ENCODE measurements around the gene ASB1.

The ASB1 gene

GRCh38 chr2:238450440-238450861, 23.7 kb downstream of the ASB1 start:
- H3K4me3 Mint-ChIP-seq = no peak overlapping the region
- H3K27ac Mint-ChIP-seq = no peak overlapping the region
- no peak for DNase-seq (ENCODE audit: low spot score)
- no peaks in the 10 kb centered on the region for H3K27me3 Mint-ChIP-seq (ENCODE audit: low read depth)
- H3K9me3 Mint-ChIP-seq = peaks cover 10% of the 10 kb centered on the region
- H3K4me1 Mint-ChIP-seq (ENCODE audit: low read depth) = no peaks in the 10 kb centered on the region
- peaks cover 60% of the 10 kb centered on the region for H3K36me3 Mint-ChIP-seq (ENCODE audit: low read depth)

DNA sequence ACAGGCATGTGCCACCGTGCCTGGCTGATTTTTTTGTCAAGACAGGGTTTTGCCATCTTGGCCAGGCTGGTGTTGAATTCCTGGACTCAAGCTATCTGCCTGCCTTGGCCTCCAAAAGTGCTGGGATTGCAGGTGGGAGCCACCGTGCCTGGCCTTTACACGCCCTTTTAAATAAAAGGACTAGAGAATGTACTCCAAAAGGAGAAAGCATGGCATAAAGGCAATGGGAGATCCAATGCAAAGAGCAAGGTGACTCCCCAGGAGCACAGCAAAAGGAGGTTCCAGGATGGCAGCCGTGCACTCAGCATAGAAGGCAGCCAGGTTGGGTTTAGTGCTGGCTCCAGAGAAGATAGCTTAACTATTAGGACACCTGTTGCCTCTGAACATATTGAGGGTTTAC, 27.1 kb downstream of the ASB1 start:
- no peak for DNase-seq (ENCODE audit: low spot score)
- peaks cover 31% of the 10 kb centered on the region for H3K36me3 Mint-ChIP-seq (ENCODE audit: low read depth)

DNA sequence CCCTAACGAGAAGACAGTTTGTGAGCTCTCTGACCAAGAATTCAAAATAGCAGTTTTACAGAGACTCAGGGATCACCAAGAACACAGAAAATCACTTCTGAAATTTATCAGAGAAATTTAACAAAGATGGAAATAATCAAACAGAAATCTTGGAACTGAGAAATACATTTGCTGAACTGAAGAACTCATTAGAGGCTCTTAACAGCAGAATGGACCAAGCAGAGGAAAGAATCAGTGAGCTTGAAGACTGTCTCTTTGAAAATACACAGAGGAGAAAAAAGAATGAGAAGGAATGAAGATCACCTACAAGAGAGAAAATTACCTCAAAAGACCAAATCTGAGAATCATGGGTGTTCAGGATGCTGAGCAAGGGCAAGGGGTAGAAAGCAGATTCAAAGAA, 29.7 kb downstream of the ASB1 start:
- H3K27ac Mint-ChIP-seq = no peak overlapping the region
- H3K9me3 Mint-ChIP-seq = peaks cover 16% of the 10 kb centered on the region
- peaks cover 7% of the 10 kb centered on the region for H3K27me3 Mint-ChIP-seq (ENCODE audit: low read depth)
- no peak for DNase-seq (ENCODE audit: low spot score)
- H3K4me3 Mint-ChIP-seq = no peak overlapping the region
- no peaks in the 10 kb centered on the region for H3K4me1 Mint-ChIP-seq (ENCODE audit: low read depth)
- H3K36me3 Mint-ChIP-seq (ENCODE audit: low read depth) = peaks cover 16% of the 10 kb centered on the region

More for the DNA sequence above, 27.1 kb downstream of the ASB1 start:
- Mint-ChIP-seq H3K9me3 (peaks cover 16% of the 10 kb centered on the region), H3K27ac (no peak overlapping the region), H3K27me3 (ENCODE audit: low read depth) (peaks cover 7% of the 10 kb centered on the region), H3K4me3 (no peak overlapping the region), H3K4me1 (ENCODE audit: low read depth) (no peaks in the 10 kb centered on the region)

- Mint-ChIP-seq H3K27ac (no peak overlapping the region), H3K4me3 (no peak overlapping the region), H3K36me3 (ENCODE audit: low read depth) (peaks cover 8% of the 10 kb centered on the region), H3K9me3 (peaks cover 16% of the 10 kb centered on the region), H3K4me1 (ENCODE audit: low read depth) (no peaks in the 10 kb centered on the region), H3K27me3 (ENCODE audit: low read depth) (peaks cover 7% of the 10 kb centered on the region)
- DNase-seq (ENCODE audit: low spot score) = no peak
These were observed 30.5 kb downstream of the ASB1 start for GRCh38 chr2:238456970-238457926.

GRCh38 chr2:238457927-238458324, 31.2 kb downstream of the ASB1 start:
- Mint-ChIP-seq H3K4me1 (ENCODE audit: low read depth) (peaks cover 3% of the 10 kb centered on the region), H3K27ac (no peak overlapping the region), H3K4me3 (no peak overlapping the region), H3K27me3 (ENCODE audit: low read depth) (peaks cover 7% of the 10 kb centered on the region), H3K9me3 (peaks cover 16% of the 10 kb centered on the region), H3K36me3 (ENCODE audit: low read depth) (peaks cover 2% of the 10 kb centered on the region)
- no peak for DNase-seq (ENCODE audit: low spot score)

DNA sequence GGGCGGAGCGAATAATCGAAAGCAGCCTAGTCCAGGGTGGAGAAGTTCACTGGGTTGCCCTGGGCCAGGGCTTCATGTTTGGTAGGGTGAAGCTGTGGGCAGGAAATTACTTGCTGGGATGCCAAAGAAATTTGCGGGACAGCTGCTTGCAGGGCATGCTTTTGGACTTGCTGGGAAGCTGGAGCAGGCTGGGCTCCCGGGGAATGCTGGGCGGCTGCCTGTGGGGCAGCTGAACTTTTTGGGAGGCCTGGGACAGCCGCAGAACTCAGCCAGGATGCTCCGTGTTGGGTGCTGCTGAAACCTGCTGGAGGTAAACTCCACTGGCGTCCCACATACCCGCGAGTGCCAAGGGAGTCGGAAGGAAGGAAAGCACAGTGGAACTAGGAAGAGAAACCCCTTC, 31.9 kb downstream of the ASB1 start:
- DNase-seq (ENCODE audit: low spot score) = no peak
- H3K4me3 Mint-ChIP-seq = no peak overlapping the region
- H3K27me3 Mint-ChIP-seq (ENCODE audit: low read depth) = peaks cover 7% of the 10 kb centered on the region
- peaks cover 16% of the 10 kb centered on the region for H3K9me3 Mint-ChIP-seq
- peaks cover 2% of the 10 kb centered on the region for H3K36me3 Mint-ChIP-seq (ENCODE audit: low read depth)
- no peak overlapping the region for H3K27ac Mint-ChIP-seq
- H3K4me1 Mint-ChIP-seq (ENCODE audit: low read depth) = peaks cover 5% of the 10 kb centered on the region

DNA sequence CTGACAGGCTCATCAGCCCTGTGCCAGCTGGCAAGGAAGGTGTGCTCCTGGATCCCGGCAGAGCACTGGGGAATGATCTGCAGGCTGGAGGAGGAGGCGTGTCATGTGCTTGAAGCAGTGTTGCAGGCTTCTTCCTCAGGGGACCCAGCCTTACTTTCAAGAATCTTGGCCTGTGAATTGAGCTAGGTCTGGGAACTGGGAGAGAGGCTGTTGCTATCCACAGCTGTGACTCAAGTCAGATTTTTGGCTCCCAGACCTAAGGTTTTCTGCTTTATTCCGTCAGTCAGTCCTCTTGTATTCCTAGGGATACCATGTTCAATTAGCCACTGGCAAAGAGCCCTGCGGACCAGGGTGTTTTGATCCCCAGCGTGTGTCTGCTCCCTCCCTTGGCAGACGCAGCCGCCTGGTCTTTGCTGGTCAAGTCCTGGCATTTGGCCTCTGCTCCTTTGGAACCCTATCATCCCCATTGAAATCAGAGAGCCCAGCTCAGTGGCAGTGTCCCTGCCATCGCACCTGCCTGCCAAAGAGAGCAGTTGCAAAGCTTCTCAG, 32.4 kb downstream of the ASB1 start:
- no peak for DNase-seq (ENCODE audit: low spot score)
- H3K4me3 Mint-ChIP-seq = no peak overlapping the region

DNA sequence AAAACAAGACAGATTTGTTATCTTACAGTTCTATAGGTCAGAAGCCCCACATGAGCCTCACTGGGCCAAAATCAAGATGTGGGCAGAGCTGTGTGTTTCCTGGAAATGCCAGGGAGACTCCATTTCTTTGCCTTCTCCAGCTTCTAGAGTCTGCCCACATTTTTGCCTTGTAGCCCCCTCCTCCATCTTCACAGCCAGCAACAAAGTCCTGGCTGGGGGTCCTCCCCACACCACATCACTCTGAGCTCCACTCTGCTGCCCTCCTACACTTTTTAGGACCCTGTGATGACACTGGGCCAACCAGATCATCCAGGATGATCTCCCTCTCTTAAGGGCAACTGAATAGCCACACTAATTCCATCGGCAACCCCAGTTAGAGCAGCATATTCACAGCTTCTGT, 34.3 kb downstream of the ASB1 start:
- DNase-seq (ENCODE audit: low spot score) = no peak
- H3K36me3 Mint-ChIP-seq (ENCODE audit: low read depth) = peaks cover 2% of the 10 kb centered on the region
- peaks cover 7% of the 10 kb centered on the region for H3K27me3 Mint-ChIP-seq (ENCODE audit: low read depth)
- peaks cover 6% of the 10 kb centered on the region for H3K9me3 Mint-ChIP-seq
- peaks cover 5% of the 10 kb centered on the region for H3K4me1 Mint-ChIP-seq (ENCODE audit: low read depth)
- no peak overlapping the region for H3K4me3 Mint-ChIP-seq
- H3K27ac Mint-ChIP-seq = no peak overlapping the region

More for the DNA sequence above, 32.4 kb downstream of the ASB1 start:
- H3K4me1 Mint-ChIP-seq (ENCODE audit: low read depth) = peaks cover 5% of the 10 kb centered on the region
- H3K27me3 Mint-ChIP-seq (ENCODE audit: low read depth) = peaks cover 7% of the 10 kb centered on the region
- no peak overlapping the region for H3K27ac Mint-ChIP-seq
- H3K9me3 Mint-ChIP-seq = peaks cover 15% of the 10 kb centered on the region
- peaks cover 2% of the 10 kb centered on the region for H3K36me3 Mint-ChIP-seq (ENCODE audit: low read depth)

DNA sequence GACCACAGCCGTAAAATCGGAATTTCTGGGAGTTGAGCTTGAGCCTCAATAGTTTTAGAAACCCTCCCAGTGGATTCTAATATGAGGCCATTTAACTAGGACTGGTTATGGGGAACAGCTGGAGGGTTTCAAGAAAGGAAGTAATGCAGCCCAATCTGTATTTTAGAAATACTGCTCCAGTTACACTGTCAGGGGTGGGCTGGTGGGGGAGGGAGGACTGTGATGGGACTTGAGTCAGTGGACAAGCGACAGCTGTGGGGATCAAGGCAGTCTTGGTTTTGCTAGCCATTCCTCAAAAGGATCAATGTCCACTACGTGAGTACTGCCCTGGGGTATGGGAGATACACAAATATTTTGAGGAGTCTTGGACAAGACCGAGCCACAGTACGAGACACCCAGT, 34.8 kb downstream of the ASB1 start:
- Mint-ChIP-seq H3K27me3 (ENCODE audit: low read depth) (peaks cover 6% of the 10 kb centered on the region), H3K4me1 (ENCODE audit: low read depth) (peaks cover 5% of the 10 kb centered on the region), H3K36me3 (ENCODE audit: low read depth) (peaks cover under 1% of the 10 kb centered on the region), H3K4me3 (no peak overlapping the region), H3K9me3 (peaks cover 2% of the 10 kb centered on the region), H3K27ac (no peak overlapping the region)
- no peak for DNase-seq (ENCODE audit: low spot score)

DNA sequence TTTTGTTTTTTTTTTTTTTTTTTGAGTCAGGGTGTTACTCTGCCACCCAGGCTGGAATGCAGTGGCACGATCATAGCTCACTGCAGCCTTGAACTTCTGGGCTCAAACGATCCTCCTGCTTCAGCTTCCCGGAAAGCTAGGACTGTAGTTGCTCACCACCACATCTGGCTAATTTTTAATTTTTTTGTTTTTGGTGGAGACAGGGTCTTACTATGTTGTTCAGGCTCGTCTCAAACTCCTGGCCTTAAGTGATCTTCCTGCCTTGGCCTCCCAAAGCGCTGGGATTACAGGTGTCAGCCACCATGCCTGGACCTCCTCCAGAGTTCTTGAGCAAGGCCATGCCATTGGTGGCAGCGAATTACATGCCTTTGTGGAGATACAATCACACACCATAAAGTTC, 35.2 kb downstream of the ASB1 start:
- Mint-ChIP-seq H3K27me3 (ENCODE audit: low read depth) (peaks cover 3% of the 10 kb centered on the region), H3K27ac (no peak overlapping the region), H3K36me3 (ENCODE audit: low read depth) (no peaks in the 10 kb centered on the region), H3K4me3 (no peak overlapping the region), H3K9me3 (no peaks in the 10 kb centered on the region), H3K4me1 (ENCODE audit: low read depth) (peaks cover 5% of the 10 kb centered on the region)
- DNase-seq (ENCODE audit: low spot score) = no peak

- Mint-ChIP-seq H3K4me3 (no peak overlapping the region), H3K27me3 (ENCODE audit: low read depth) (peaks cover 1% of the 10 kb centered on the region), H3K36me3 (ENCODE audit: low read depth) (no peaks in the 10 kb centered on the region), H3K4me1 (ENCODE audit: low read depth) (peaks cover 5% of the 10 kb centered on the region), H3K27ac (no peak overlapping the region), H3K9me3 (no peaks in the 10 kb centered on the region)
- DNase-seq (ENCODE audit: low spot score) = no peak
These were observed 36.2 kb downstream of the ASB1 start for GRCh38 chr2:238462782-238463396.

DNA sequence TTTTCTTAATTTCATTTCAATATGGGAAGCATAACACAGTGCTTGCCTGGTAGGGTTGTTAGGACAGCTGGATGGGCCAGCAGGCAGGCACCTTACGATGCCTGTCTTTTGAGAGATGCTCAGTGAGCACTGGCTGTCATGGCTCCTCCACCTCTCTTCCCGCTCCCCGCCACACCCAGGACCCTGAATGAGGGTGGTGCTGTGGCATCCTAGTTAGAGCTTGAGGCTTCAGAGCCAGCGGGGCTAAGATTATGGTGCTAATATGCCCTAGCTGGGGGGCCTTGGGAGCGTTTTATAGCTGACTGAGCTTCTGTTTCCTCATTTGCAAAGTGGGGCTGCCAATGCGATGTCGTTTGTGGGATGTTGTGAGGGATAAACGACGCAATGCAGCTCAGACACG, 37.7 kb downstream of the ASB1 start:
- no peak for DNase-seq (ENCODE audit: low spot score)
- Mint-ChIP-seq H3K36me3 (ENCODE audit: low read depth) (no peaks in the 10 kb centered on the region), H3K27ac (no peak overlapping the region), H3K27me3 (ENCODE audit: low read depth) (no peaks in the 10 kb centered on the region), H3K4me1 (ENCODE audit: low read depth) (peaks cover 5% of the 10 kb centered on the region), H3K4me3 (no peak overlapping the region), H3K9me3 (peaks cover 6% of the 10 kb centered on the region)

- H3K9me3 Mint-ChIP-seq = peaks cover 10% of the 10 kb centered on the region
- no peak overlapping the region for H3K27ac Mint-ChIP-seq
These were observed 38.9 kb downstream of the ASB1 start for GRCh38 chr2:238465487-238466242.

More at GRCh38 chr2:238465487-238466242, 38.9 kb downstream of the ASB1 start:
- no peak for DNase-seq (ENCODE audit: low spot score)
- Mint-ChIP-seq H3K27me3 (ENCODE audit: low read depth) (peaks cover 3% of the 10 kb centered on the region), H3K36me3 (ENCODE audit: low read depth) (no peaks in the 10 kb centered on the region), H3K4me1 (ENCODE audit: low read depth) (peaks cover 5% of the 10 kb centered on the region), H3K4me3 (no peak overlapping the region)
